Left lung (tissue), 10 donors: Measurements from ENCODE around the gene MROH2A. TPM values are rescaled to one million over a fixed set of nuclear protein-coding genes. Genes with fewer than 3 reads are reported as not detected.

Source experiments
- ATAC-seq: fragments of 200-7000 bp; cut with Tn5 transposase; one replicate; pipeline ENCODE4 v1.9.1; 2020; ENCODE audit warnings: moderate library complexity
- DNase-seq, 4 donors: peaks; one replicate each; pipeline ENCODE4 v3.0.0-alpha.2; 2013 to 2020
- H3K27ac ChIP-seq, 2 donors: fragments of 200-600 bp; sonication (generic) in 1 of 2; one replicate each; pipeline versions ENCODE4 v1.5.0 to v1.8.0; 2020 to 2021
- H3K27me3 ChIP-seq, 2 donors: fragments of 200-600 bp; sonication (generic) in 1 of 2; one replicate each; pipeline versions ENCODE4 v1.5.0 to v1.8.0; 2020 to 2021
- H3K36me3 ChIP-seq, 2 donors: fragments of 200-600 bp; sonication (generic) in 1 of 2; one replicate each; pipeline versions ENCODE4 v1.5.0 to v1.8.0; 2020 to 2021
- H3K4me1 ChIP-seq, 2 donors: fragments of 200-600 bp; one replicate each; pipeline ENCODE4 v1.8.0; 2021
- H3K4me3 ChIP-seq, 2 donors: fragments of 200-600 bp; sonication (generic) in 1 of 2; one replicate each; pipeline versions ENCODE4 v1.5.0 to v1.8.0; 2020 to 2021; ENCODE audit warnings: mild to moderate bottlenecking in 1 of 2
- H3K9me3 ChIP-seq, 2 donors: fragments of 200-600 bp; sonication (generic) in 1 of 2; one replicate each; pipeline versions ENCODE4 v1.5.0 to v1.8.0; 2020 to 2021
- CTCF ChIP-seq, 2 donors: fragments of 200-600 bp; sonication (generic) in 1 of 2; IDR thresholded peaks; one replicate each; pipeline versions ENCODE4 v1.5.0 to v1.8.0; 2021; ENCODE audit warnings: antibody characterized with exemption in 2 of 2
- intact Hi-C, 2 donors: fragments of 100-400 bp; cut with DNase I; formaldehyde crosslinking; loops; one replicate each; pipeline versions ENCODE4 v1.11.2 to v1.14.2; 2022
- polyA plus RNA-seq, 6 donors: library from polyadenylated mRNA; unstranded; fragments of 120-200 nt; gene quantifications; one replicate each; pipeline ENCODE4 v1.2.1, GENCODE V29; 2013; ENCODE audit not compliant: insufficient read length in 6 of 6
- total RNA-seq, 2 donors: library from RNA; stranded (reverse); fragmentation: NEBNext Ultra II Directional; extraction: Animal tissue kit (Norgen Biotek cat#: 25700); gene quantifications; one replicate each; pipeline ENCODE4 v1.2.1, GENCODE V29; 2021
- donor health status: DM: no; HTN: yes; CAD: no.
- donor health status: DM: no; HTN: no; CAD: no.

Gene MROH2A
- total and polyA plus RNA-seq, 8 donors, result 0.27 to 0.77 (median 0.61) TPM; not detected in 1

- DNase-seq (no peak), ATAC-seq (no peak)
- Histone ChIP-seq H3K9me3 (no peaks in the 10 kb centered on the region), H3K36me3 (peaks cover 0 to 66% of the 10 kb centered on the region in 2 donors), H3K27me3 (no peaks in the 10 kb centered on the region), H3K4me1 (no peaks in the 10 kb centered on the region), H3K4me3 (no peak overlapping the region), H3K27ac (no peak overlapping the region)
- intact Hi-C loops, result no loop called here
- no peak for TF ChIP-seq CTCF (IDR thresholded peaks at IDR 0.05)
These were observed 60.8 kb downstream of the MROH2A start for GRCh38 chr2:233838726-233839446.

GRCh38 chr2:233839447-233839820, 61.3 kb downstream of the MROH2A start:
- TF ChIP-seq CTCF (IDR thresholded peaks at IDR 0.05), result no peak
- ATAC-seq (no peak), DNase-seq (no peak)
- Histone ChIP-seq H3K9me3 (no peaks in the 10 kb centered on the region), H3K27ac (no peak overlapping the region), H3K4me1 (no peaks in the 10 kb centered on the region), H3K36me3 (peaks cover 0 to 70% of the 10 kb centered on the region in 2 donors), H3K27me3 (no peaks in the 10 kb centered on the region), H3K4me3 (no peak overlapping the region)
- intact Hi-C loops, result no loop called here

- intact Hi-C loops, result no loop called here
- no peak overlapping the region for H3K27ac ChIP-seq
- TF ChIP-seq CTCF (IDR thresholded peaks at IDR 0.05), result no peak
- no peak for ATAC-seq
- peaks cover 0 to 73% of the 10 kb centered on the region in 2 donors for H3K36me3 ChIP-seq
- no peak for DNase-seq
- H3K9me3 ChIP-seq, result no peaks in the 10 kb centered on the region
- H3K27me3 ChIP-seq, result no peaks in the 10 kb centered on the region
- no peaks in the 10 kb centered on the region for H3K4me1 ChIP-seq
- H3K4me3 ChIP-seq, result no peak overlapping the region
These were observed 62.4 kb downstream of the MROH2A start for GRCh38 chr2:233840520-233840919.

- DNase-seq, result no peak
- intact Hi-C loops, result no loop called here
- peaks cover 0 to 67% of the 10 kb centered on the region in 2 donors for H3K36me3 ChIP-seq
- TF ChIP-seq CTCF (IDR thresholded peaks at IDR 0.05), result no peak
- no peak overlapping the region for H3K4me3 ChIP-seq
- H3K27ac ChIP-seq, result no peak overlapping the region
- no peaks in the 10 kb centered on the region for H3K9me3 ChIP-seq
- no peaks in the 10 kb centered on the region for H3K4me1 ChIP-seq
- no peak for ATAC-seq
- H3K27me3 ChIP-seq, result no peaks in the 10 kb centered on the region
These were observed 63.1 kb downstream of the MROH2A start for GRCh38 chr2:233841183-233841582.

- H3K4me1 ChIP-seq, result no peaks in the 10 kb centered on the region
- no peak for TF ChIP-seq CTCF (IDR thresholded peaks at IDR 0.05)
- intact Hi-C loops, result no loop called here
- H3K36me3 ChIP-seq, result peaks cover 0 to 55% of the 10 kb centered on the region in 2 donors
- H3K27me3 ChIP-seq, result no peaks in the 10 kb centered on the region
- no peak overlapping the region for H3K27ac ChIP-seq
- H3K4me3 ChIP-seq, result no peak overlapping the region
- ATAC-seq, result no peak
- no peak for DNase-seq
- H3K9me3 ChIP-seq, result no peaks in the 10 kb centered on the region
These were observed 66.1 kb downstream of the MROH2A start for GRCh38 chr2:233844064-233844807.
